NCI-H187 (cell line): ENCODE results near the gene KDM2B.

Experiments
- DNase-seq, 2 experiments: peaks; one replicate each; lab custom pipeline; 2025; lab: John Stamatoyannopoulos, UW

Gene KDM2B

DNA sequence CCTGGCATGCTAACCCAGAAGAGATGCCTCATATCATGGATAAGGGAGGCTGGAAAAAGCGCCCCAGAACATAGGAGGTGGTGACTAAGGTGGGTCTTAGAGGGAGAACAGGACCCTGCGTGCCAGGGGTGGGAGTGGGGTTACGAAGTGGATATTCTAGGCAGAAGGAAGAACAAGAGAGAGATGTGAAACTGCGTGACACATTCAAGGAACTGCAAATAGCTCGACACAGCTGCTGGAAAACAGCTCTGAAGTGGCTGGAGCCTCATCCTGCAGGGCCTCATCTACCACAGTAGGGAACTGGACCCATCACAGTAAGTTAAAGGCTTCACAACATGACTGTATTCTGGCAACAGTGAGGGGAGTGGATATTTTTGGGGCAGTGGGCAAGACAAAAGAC lies 119.8 kb downstream of the KDM2B start:
- DNase-seq, result no peak

DNA sequence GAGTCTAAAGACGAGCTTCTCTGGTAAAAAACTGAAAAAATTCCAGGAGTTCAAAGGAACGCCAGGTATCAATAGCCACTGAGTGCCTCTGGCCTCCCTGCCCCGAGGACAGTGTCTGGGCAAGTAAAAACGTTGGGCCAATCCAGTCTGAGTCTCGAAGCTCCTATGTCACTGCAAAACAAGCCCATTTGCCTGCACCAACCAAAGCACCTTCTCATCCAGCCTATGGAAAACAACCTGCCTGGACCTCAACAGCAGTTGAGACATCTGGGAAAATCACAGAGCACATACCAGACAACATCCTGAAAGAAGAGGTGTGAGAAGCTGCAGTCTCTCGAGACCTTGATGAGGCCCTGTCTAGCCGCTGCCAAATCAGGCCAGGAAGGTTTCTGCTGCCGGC lies 124.3 kb downstream of the KDM2B start:
- no peak for DNase-seq

DNA sequence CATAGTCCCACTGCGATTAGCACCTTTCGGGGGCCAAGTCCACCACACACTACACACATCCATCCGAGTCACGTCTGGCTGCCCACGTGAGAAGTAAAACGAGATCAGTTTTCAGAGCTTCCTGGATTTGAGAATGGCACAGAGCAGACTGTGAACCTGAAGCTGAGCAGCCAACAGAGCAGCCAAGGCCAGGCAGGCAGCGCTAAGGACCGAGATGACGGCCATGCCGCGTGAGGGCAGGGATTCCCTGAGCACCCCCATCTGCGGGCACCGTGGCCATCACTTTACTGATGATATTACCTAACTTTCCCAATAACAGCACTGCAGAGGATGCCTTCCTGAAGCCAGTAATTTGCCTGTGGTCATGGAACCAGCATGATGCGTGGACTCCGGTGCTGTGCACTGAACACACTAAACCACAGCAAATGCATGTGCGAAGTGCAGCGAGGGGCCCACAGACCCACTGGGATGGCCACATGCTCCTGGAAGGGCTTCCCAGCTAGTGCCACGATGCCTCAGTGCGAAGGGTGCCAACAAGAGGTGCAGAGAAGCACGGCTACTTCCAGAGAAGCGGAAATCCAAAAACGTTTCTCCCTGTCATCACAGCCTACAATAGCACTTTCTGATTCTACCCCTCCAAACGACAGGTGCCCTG lies 124.9 kb downstream of the KDM2B start:
- DNase-seq, result no peak

DNA sequence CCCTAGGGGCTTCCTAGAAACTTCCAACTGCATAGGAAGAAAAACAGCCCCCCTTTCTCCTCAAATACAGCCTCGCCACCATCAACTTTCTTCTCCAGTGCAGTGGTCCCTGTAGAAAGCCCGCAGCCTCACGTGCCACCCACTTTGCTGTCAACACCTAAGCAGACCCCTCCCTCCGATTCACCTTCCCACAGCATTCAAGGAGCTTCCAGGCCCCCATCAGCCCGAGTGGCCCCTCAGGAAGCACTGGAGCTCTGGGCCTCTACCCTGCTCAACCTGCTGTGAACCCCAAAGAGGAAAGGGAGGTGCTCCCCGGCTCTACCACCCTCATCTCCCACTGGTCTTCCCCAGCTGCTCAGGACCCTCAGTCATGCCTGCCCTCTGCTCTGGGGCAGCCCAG lies 125.9 kb downstream of the KDM2B start:
- DNase-seq, result no peak

DNA sequence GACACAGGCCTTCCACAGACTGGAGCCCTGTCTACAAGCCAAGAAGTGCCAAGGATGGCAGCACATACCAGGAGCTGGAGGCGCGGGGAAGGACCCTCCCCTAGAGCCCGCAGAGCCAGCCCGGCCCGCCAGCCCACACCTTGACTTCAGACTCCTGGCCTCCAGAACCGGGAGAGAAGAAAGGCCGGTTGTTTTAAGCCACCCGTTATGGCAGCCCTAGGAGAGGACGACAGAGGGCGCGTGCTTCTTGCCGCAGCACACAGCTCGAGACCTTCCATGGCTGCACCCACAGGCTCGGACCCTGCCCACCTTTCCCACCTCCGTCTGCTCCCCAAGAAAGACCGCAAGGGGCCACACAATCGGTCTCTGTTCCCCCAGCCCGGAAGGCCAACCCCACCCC lies 127.2 kb downstream of the KDM2B start:
- no peak for DNase-seq

DNA sequence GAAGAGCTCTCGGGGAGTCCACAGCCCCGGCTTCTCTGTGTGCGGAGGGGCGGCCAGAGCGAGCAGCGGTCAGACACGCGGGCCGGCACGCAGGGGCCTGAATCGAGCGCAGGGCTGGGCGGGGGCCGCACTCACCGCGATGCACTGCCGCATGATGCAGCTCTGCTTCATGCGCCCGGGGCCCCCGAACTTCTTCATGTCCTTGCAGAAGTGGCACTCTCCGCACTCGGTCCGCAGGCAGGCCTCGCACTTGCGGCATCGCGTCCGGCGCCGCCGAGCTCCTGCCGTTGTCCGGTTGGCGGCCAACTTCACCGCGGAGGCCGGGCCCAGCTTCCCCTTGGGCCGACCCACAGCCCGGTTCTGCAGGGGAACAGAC lies 127.8 kb downstream of the KDM2B start:
- no peak for DNase-seq

DNA sequence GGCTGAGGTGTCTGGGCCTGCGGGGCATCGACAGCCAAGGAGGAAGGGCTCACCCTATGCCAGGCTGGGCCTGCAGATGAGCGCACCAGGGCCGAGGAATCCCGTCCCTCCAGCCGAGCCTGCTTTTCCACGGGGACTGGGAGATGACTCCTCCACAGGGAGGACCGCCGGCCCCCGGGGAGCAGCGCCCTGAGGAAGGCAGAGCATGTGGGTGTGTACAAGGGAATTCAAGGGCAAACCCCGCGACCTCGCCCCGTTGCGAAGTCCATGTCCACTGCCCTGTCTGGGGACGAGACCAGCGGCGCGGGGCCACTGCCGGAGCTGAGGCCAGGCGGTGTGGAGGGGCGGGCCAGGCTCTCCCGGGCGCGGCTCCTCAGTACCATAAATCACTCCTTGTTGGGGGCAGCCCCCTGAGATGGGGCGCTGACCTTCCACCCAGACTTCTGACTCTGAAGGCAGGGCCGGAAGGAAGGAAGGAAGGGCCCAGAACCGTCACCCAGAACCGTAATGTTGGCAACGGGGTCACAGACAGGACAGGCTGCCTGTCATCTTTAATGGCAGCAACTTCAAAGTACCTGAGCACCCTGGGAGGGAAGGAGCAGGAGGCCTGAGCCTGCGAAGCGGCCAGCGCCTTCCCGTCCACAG lies 128.4 kb downstream of the KDM2B start:
- no peak for DNase-seq

DNA sequence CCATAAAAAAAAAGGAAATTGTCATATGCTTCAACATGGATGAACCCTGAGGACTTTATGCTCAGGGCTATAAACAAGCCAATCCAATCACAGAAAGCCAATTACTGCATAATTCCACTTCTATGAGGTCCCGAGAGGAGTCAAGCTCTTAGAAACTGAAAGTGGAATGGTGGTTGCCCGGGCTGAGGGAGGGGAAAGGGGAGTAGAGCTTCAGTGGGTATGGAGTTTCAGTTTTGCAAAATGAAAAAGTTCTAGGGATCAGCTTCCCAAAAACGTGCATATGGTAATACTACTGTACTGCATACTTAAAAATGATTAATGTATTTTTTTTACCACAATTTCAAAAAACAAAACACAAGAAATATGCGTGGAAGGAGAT lies 128.9 kb downstream of the KDM2B start:
- no peak for DNase-seq

DNA sequence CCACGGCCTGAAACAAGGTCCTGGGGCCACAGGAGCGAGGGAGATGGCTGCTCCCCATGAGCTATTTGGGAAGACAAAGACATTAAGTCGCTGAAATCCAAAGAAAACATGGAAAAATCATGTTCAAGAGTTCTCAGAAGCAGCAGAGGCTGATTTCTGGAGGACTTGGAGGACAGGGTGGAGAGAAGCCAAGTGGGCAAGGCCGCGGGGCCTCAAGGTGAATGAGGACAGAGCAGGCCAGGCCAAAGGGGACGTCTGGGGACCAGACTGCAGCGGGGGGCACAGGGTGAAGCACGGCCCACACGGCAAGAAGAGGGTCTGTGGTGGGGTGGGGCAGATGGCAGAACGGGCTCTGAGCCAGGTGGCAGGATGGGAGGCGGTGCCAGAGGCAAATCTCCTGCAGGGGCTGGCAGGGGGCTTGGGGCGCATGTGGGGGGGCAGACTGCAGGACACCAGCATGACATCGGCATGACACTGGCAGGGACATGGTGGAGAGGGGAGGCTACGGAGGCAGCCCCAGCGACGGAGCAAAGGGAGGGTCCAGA lies 132.0 kb downstream of the KDM2B start:
- no peak for DNase-seq

DNA sequence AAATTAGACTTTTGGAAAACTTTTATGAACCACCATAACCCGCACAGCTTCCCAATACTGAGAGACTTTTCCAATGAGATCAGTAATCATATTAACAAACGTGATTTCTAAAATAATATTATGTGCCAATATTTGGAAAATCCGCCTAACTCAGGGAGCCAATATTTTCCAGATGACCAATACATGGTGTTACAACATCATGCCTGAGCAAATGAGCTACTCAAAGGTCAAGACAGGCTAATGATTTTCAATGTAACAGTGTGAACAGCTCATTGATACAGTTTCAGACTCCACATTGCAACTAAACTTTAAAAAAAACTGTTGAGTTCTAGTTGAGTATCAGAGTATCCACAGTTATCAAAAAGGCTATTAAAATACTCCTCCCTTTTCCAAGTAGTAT lies 134.1 kb downstream of the KDM2B start:
- DNase-seq, result no peak

DNA sequence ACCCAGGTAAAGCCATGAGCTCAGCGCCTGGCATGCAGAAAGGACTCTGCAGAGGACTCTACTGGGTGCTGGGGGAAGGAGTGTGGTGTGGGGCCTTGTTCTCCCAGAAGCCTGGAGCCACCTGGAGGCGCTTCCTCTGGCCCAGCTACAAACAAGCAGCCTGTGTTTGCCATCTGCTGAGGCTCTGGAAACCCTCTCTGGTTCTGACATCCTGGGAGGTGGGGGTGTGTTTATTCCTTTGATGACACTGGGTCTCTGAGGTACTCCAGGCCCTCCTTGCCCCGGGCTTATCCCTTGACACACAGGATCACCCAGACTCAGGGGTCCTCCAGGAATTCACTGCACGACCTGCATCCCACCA lies 136.0 kb downstream of the KDM2B start:
- no peak for DNase-seq

DNA sequence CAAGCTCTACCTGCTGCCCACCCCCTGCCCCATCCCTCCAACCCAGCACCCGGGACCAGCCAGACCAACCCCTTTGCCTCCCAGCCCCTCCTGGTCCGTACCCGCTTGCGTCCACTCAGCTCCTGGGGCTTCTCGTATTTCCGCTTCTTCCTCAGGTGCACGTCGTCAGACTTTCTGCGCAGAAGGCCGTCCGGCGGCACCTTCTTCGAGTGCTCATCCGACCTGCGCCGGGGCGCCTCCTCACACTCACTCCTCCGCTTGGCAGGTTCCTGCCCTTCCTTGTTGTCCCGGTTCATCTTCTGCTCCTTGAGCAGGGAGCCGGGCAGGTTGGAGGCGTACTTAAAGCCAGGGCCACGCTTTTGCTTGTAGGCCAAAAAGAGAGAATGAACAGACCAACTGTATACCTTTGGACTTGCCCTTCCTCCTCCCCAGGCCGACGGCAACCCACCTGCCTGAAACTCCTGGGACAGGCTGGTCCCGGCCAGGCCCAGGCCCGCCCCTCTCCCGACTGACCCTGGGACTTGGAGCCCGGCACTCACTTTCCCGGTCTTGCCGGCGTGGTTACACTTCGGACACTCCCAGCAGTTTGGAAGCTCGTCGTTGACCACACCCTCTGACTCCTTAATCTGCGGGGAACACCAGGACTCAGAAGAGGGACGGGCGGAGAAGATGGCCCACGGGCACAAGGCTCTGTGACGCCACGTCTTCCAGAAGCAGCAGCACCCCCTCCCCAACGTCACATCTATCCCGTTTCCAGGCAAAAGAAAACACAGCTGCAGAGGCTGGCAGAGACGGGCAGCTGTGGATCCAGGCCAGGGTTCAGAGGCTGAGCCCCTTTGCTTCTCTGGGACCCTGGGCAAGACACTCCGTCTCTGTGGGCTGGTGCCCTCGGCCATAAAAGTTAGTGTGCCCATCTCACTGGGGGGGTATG lies 136.6 kb downstream of the KDM2B start:
- DNase-seq, result no peak

DNA sequence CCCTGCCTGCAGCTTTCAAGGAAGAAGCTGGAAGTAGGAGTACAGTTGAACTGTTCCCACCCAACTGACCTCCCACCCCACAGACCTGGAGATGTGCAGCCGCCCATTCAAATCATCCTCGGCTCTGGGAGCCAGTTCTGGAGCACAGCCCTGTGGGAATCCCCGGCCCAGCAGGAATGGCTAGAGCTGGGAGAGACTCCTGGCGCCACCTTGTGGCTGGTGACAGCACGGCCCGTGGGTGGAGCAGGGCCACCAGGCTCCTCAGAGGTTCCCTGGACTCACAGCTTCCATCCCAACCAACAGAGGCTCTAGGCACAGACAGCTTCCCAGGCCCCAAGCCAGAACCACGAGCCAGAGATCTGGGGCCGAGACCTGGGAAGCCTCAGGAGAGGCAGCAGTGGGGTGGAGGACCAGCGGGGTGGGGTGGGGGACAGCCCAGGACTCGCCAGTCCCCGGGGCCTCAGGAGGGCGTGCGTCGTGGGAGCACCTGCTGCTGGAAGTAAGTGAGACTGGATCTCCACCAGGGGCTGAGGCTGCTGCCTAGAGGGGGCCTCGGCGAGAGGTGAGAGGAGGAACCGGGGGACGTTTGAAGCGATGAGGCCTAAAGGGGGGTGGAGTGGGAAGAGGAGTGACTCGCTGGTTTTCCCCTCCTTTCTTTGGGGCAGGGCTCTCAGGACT lies 137.5 kb downstream of the KDM2B start:
- DNase-seq, result peak; percentile 28 to 46

DNA sequence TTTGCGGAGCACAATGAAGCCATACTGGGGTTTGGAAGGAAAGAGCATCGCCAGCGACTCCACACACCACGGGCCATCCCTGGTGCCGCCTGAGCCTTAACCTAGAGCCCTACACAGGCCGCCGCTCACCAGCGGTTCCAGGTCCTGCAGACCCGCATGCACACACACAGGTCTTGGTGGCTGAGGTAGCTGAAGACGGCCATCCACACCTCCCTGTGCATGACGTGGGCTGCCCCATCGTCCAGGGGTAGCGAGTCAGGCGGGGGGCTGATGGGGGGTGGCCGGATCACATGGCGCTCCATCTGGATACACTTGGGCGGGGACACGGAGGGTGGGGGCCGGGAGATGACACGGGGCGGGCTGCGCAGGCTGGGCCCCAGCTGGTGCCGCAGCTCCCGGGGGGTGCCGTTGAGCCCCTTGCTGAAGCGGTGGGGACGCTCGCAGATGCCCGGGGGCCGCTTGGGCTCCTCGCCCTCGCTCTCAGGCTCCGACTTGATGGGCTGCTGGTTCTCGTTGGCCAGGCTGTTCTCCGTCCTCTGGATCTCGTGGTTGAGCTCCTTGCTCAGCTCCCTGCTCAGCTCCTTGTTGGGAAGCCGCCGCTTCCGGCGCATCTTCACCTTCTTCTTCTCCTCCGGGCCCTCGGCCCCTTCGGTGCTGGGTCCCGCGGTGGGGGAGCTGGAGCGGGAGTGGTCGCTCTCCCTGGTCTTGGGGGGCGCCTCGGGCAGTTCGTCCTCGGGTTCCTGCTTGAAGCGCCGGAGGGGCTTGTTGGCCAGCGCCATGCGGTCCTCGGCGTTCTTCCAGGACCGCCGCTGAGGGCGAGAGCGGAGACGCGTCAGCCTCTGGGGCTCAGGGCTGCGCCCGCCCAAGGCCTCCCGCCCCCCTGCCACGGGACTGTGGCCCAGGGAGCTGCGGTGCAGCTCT lies 138.5 kb downstream of the KDM2B start:
- DNase-seq, result no peak

DNA sequence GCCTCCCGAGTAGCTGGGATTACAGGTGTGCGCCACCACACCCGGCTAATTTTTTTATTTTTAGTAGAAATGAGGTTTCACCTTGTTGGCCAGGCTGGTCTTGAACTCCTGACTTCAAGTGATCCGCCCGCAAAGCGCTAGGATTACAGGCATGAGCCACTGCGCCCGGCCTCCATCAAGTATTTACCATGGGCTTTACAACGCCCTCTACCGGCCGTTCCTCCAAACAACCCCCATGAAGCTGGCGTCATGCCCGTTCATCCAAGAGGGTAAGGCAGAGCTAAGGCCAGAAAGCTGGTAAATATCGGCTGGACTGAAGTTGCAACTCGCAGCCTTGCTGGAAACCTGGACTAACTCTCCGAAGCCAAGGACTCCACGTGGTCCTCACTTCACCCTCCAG lies 139.3 kb downstream of the KDM2B start:
- no peak for DNase-seq

DNA sequence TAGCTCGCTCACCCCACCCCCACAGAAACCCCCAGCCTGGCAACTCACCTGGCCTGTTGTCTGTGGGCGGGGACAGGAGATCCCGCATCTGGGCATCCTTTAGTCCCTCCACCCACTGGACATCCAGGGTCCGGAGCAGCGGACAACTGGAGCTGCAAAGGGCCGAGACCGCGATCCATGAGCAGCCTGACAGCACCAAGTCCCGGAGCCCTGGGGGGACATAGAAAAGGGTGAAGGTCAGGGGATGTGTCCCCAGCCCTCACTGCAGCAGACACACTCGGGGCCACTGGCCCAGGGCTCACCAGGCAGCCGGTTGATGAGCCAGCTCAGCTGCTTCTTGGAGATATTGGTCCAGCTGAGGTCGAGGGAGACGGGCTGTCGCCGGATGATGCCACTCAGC lies 140.1 kb downstream of the KDM2B start:
- no peak for DNase-seq

DNA sequence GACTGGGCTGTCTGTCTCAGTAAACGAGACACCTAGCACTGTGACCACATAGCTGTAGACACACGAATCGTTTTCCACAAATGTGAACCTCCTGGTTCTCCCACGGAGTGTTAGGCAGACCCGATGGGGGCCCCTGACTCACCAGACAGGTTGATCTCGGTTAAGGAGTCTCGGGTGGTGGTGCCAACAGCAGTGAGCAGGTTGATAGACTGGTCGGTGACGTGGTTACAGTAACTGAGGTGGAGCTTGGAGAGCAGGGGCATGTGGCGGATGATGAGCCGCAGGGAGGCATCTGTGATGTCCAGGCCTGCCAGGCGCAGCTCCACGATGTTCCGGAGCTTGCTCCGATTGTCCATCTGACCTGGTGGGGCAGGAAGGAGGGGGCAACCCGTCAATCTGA lies 141.1 kb downstream of the KDM2B start:
- no peak for DNase-seq

DNA sequence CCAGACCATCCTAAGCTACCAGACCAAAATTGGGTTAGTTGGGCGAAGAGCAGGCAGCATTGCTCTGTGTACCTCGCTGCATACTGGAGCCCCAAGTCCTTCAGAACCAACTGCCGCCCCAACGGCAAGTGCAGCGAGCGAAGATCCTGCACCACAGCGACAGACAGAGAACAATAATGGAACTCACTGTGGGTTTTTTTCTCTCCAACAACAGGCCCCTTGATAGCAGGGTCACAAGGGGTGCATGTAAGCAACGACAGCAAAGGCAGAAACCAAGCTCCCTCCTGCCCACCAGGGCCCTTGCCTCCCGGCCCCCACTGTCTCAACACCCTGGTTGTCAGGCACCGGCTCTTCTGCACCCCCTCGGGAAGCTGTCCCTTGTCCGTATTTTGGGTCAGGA lies 141.9 kb downstream of the KDM2B start:
- no peak for DNase-seq

DNA sequence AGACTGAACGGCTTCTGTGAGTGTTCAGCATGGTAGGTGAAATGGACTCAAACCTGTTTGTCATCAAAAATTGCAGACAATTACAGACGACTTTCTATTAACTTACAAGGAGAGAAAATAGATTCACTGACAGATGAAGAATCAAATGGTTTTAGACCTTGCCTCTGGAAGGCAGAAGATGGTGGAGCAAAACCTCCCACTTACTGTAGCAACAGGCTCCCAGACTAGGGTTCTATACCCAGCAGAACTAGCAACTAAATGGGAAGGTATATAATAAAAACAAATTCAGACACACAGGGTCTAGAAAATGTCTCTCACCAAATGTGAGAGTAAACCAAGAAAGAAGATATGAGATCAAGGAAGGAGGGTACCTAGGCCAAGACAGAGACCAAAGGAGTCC lies 144.1 kb downstream of the KDM2B start:
- no peak for DNase-seq

DNA sequence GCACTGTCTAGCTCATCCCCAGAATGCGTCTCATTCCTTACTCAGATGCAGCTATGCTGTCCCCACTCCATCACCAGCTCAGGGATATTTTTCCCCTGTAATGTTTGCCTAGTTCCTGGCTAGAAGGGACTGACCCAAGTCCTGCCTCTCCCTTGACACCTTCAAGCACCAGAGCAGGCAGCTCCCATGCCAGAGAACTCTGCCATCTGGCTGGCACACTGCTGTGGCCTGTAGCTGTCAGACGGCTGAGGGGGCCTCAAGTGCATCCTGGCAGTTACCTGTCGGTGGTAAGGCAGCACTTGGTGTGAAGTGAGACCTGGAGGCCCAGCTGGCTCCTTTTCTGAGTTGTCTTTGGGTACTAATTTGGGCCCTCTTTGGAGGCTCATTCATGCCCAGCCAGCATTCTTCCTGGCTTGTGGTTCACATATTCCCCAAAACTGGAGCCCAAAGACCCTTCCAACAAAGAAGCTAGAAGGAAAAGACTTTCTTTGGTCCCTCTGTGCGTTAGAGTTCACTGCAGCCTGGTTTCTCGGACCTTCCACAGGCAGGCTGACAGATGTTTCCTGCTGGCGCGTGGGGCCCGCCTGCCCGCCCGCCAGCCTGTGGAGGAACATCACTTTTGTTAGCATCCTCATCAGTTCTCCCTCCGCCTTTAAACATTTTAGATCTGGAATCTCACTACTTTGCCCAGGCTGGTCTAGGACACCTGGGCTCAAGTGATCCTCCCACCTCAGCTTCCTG lies 147.9 kb downstream of the KDM2B start:
- DNase-seq, result no peak
